Adrenal gland (tissue), 12 donors: ENCODE data around the gene NUDT3. TPM values are rescaled to one million over a fixed set of nuclear protein-coding genes. Genes with fewer than 3 reads are reported as not detected.

Source experiments
- DNase-seq, 7 donors: peaks; one replicate each; pipeline ENCODE4 v3.0.0-alpha.2; 2019 to 2020
- H3K27ac ChIP-seq, 5 donors: fragments of 200-600 bp; sonication (generic) in 4 of 5; 1 replicate in 3 of 5; 2 replicates in 2 of 5; pipeline versions ENCODE4 v1.5.1 to v1.8.0; 2016 to 2020; ENCODE audit warnings: mild to moderate bottlenecking in 1 of 5
- H3K27me3 ChIP-seq: fragments of 200-600 bp; 2 replicates; pipeline ENCODE4 v1.8.0; 2021
- H3K36me3 ChIP-seq, 2 donors: fragments of 200-600 bp; replicated peaks in 1 of 2; 1 replicate in 1 of 2; 2 replicates in 1 of 2; pipeline versions ENCODE4 v1.5.1 to v1.8.0; 2018 to 2022
- H3K4me1 ChIP-seq, 2 donors: fragments of 200-600 bp; replicated peaks in 1 of 2; 1 replicate in 1 of 2; 2 replicates in 1 of 2; pipeline versions ENCODE4 v1.5.1 to v1.8.0; 2018 to 2021
- H3K4me3 ChIP-seq, 4 donors: fragments of 200-600 bp; sonication (generic) in 3 of 4; one replicate each; pipeline ENCODE4 v1.5.1; 2016 to 2018
- H3K9me3 ChIP-seq, 3 donors: fragments of 200-600 bp; sonication (generic) in 1 of 3; replicated peaks in 1 of 3; 1 replicate in 2 of 3; 2 replicates in 1 of 3; pipeline versions ENCODE4 v1.5.1 to v1.8.0; 2016 to 2021
- CTCF ChIP-seq, 6 experiments: fragments of 450-650 bp in 4 of 6; fragments of 200-600 bp in 2 of 6; sonication (generic) in 1 of 6; IDR thresholded peaks; 1 replicate in 5 of 6; 2 replicates in 1 of 6; pipeline versions ENCODE4 v1.5.1 to v1.8.0; 2016 to 2021; ENCODE audit warnings: antibody characterized with exemption in 6 of 6, mild to moderate bottlenecking in 2 of 6, moderate library complexity in 1 of 6
- POLR2A ChIP-seq, 2 donors: fragments of 450-650 bp; IDR thresholded peaks; one replicate each; pipeline ENCODE4 v1.6.1; 2017; ENCODE audit warnings: antibody characterized with exemption in 2 of 2, mild to moderate bottlenecking in 2 of 2, moderate library complexity in 1 of 2
- WGBS, 4 donors: extraction: QIAGEN DNeasy Blood & Tissue Kit in 2 of 4; methylation state at CpG; one replicate each; pipeline versions ENCODE4 v1.1.5 to v1.1.7; 2013 to 2017; 5-methylcytosine and 5-hydroxymethylcytosine counted together
- intact Hi-C, 2 donors: fragments of 100-400 bp; cut with DNase I; formaldehyde crosslinking; loops; one replicate each; pipeline versions ENCODE4 v1.14.1 to v1.15.0; 2022 to 2023
- polyA plus RNA-seq, 3 donors: library from polyadenylated mRNA; stranded (reverse); fragments of 200-250 nt in 2 of 3; fragments of 350-450 nt in 1 of 3; fragmentation: Illumina TruSeq in 1 of 3; extraction: RNeasy Lipid Tissue Mini Kit (QIAGEN cat#74804) in 1 of 3; gene quantifications; one replicate each; pipeline ENCODE4 v1.2.3, GENCODE V29; 2013 to 2014
- total RNA-seq, 9 donors: library from RNA; depleted of rRNA in 4 of 9; stranded (reverse); fragments of >200 nt in 4 of 9; fragments of 120-200 nt in 1 of 9; fragmentation: NEBNext Ultra II Directional in 1 of 9; extraction: Animal tissue kit (Norgen Biotek cat#: 25700) in 1 of 9; gene quantifications; one replicate each; pipeline versions ENCODE4 v1.1.0 to v1.2.4, GENCODE V29; 2013 to 2023
- donor health status: healthy with polysubstance abuse.
- donor health status: Bipolar disorder and iron deficiency.
- donor health status: DM: yes; HTN: yes; CAD: no.
- donor health status: DM: no; HTN: no; CAD: no.
- donor health status: DM: no; HTN: no; CAD: no.
- donor health status: DM: yes; HTN: yes; CAD: no.

NUDT3 gene
- total and polyA plus RNA-seq, 12 donors: 18.2 to 56.3 (median 40.9) TPM

GRCh38 chr6:34234667-34235306 lies 157.7 kb downstream of the NUDT3 start:
- Histone ChIP-seq H3K27ac (peak overlapping the region in 3 of 5 donors; percentile 54 to 87 (median 82)), H3K36me3 (no peaks in the 10 kb centered on the region), H3K9me3 (no peaks in the 10 kb centered on the region), H3K4me3 (no peak overlapping the region), H3K27me3 (no peaks in the 10 kb centered on the region), H3K4me1 (peaks cover 5 to 18% of the 10 kb centered on the region in 2 donors)
- TF ChIP-seq CTCF (IDR thresholded peaks at IDR 0.05): no peak
- no peak for TF ChIP-seq POLR2A (IDR thresholded peaks at IDR 0.05)
- no peak for DNase-seq
- intact Hi-C loops: loop anchor here in 1 of 2 donors (5.0 kb wide), 1 partner anchor 37 kb away; no protein-coding TSS in a partner anchor
- 80 to 88% (median 84%) methylated on average over 23 to 53 of the region's 53 CpGs for WGBS, 4 donors

GRCh38 chr6:34233867-34234266 lies 158.6 kb downstream of the NUDT3 start:
- no peaks in the 10 kb centered on the region for H3K9me3 ChIP-seq
- no peaks in the 10 kb centered on the region for H3K36me3 ChIP-seq
- TF ChIP-seq CTCF (IDR thresholded peaks at IDR 0.05): no peak
- no peak for TF ChIP-seq POLR2A (IDR thresholded peaks at IDR 0.05)
- 84 to 88% (median 86%) methylated on average over 7 of the region's 7 CpGs for WGBS, 4 donors
- no peak overlapping the region for H3K27ac ChIP-seq
- intact Hi-C loops: loop anchor here in 1 of 2 donors (5.0 kb wide), 1 partner anchor 37 kb away; no protein-coding TSS in a partner anchor
- peaks cover 5 to 18% of the 10 kb centered on the region in 2 donors for H3K4me1 ChIP-seq
- H3K4me3 ChIP-seq: no peak overlapping the region
- no peak for DNase-seq
- no peaks in the 10 kb centered on the region for H3K27me3 ChIP-seq

- DNase-seq: no peak
- peaks cover 3 to 14% of the 10 kb centered on the region in 2 donors for H3K4me1 ChIP-seq
- H3K36me3 ChIP-seq: no peaks in the 10 kb centered on the region
- H3K4me3 ChIP-seq: no peak overlapping the region
- TF ChIP-seq POLR2A (IDR thresholded peaks at IDR 0.05): no peak
- no peak for TF ChIP-seq CTCF (IDR thresholded peaks at IDR 0.05)
- H3K27ac ChIP-seq: no peak overlapping the region
- WGBS, 4 donors: 85 to 90% (median 89%) methylated on average over 2 to 5 of the region's 5 CpGs
- intact Hi-C loops: loop anchor here in 1 of 2 donors (5.0 kb wide), 1 partner anchor 36 kb away; no protein-coding TSS in a partner anchor
- H3K27me3 ChIP-seq: no peaks in the 10 kb centered on the region
- H3K9me3 ChIP-seq: no peaks in the 10 kb centered on the region
Observed at GRCh38 chr6:34232901-34233300, 159.6 kb downstream of the NUDT3 start.

GRCh38 chr6:34231566-34232336 lies 160.7 kb downstream of the NUDT3 start:
- no peaks in the 10 kb centered on the region for H3K9me3 ChIP-seq
- no peak overlapping the region for H3K27ac ChIP-seq
- no peak overlapping the region for H3K4me3 ChIP-seq
- WGBS, 4 donors: 91 to 96% (median 95%) methylated on average over 15 to 17 of the region's 17 CpGs
- H3K4me1 ChIP-seq: peaks cover 0 to 11% of the 10 kb centered on the region in 2 donors
- H3K27me3 ChIP-seq: no peaks in the 10 kb centered on the region
- no peaks in the 10 kb centered on the region for H3K36me3 ChIP-seq
- intact Hi-C loops: loop anchor here in 1 of 2 donors (5.0 kb wide), 1 partner anchor 34 kb away; no protein-coding TSS in a partner anchor
- peak in 1 of 7 donors; percentile 9 for DNase-seq
- TF ChIP-seq CTCF (IDR thresholded peaks at IDR 0.05) (no peak), POLR2A (IDR thresholded peaks at IDR 0.05) (no peak)
